ENCODE measurements around the gene TMEM208.

The TMEM208 gene

DNA sequence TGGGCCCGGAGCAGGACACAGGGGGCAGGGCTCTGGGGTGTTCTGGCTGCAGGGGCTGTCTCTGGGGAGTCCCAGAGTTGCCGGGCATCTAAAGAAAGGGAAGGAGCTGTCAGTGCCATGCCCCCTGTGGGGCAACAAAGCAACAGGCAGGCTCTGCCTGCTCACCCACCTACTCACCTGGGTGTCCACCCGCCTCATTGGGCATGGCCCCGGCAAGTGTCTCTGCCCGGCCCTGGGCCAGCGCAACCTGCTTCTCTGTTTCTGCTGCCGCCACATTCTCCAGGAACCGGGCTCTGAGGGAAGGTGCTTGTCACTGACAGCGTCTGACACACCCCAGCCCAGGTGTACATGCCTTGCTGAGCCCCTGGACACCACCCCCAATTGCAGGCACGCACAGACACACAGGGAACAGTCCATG is 7.3 kb downstream of the TMEM208 start:
- TF ChIP-seq POLR2AphosphoS5 (IDR thresholded peaks at IDR 0.05; ENCODE audit: low read depth, low read length), result no peak
- no peak for TF ChIP-seq SIN3A (IDR thresholded peaks at IDR 0.05; ENCODE audit: borderline replicate concordance, insufficient read depth, low read length)
- TF ChIP-seq TAF1 (IDR thresholded peaks at IDR 0.05; ENCODE audit: borderline replicate concordance, insufficient read depth, low read length), result no peak
- no peak for TF ChIP-seq REST (IDR thresholded peaks at IDR 0.05; ENCODE audit: insufficient read depth in 1 of 2, low read depth in 2 of 2, low read length in 2 of 2)
- no peak for TF ChIP-seq FOXP2 (optimal IDR thresholded peaks at IDR 0.05; ENCODE audit: borderline replicate concordance, extremely low read depth, extremely low read length, insufficient read depth)

- TF ChIP-seq REST (IDR thresholded peaks at IDR 0.05; ENCODE audit: insufficient read depth in 1 of 2, low read depth in 2 of 2, low read length in 2 of 2), result no peak
- TF ChIP-seq POLR2AphosphoS5 (IDR thresholded peaks at IDR 0.05; ENCODE audit: low read depth, low read length), result no peak
- TF ChIP-seq FOXP2 (optimal IDR thresholded peaks at IDR 0.05; ENCODE audit: borderline replicate concordance, extremely low read depth, extremely low read length, insufficient read depth), result no peak
- TF ChIP-seq SIN3A (IDR thresholded peaks at IDR 0.05; ENCODE audit: borderline replicate concordance, insufficient read depth, low read length), result no peak
- no peak for TF ChIP-seq TAF1 (IDR thresholded peaks at IDR 0.05; ENCODE audit: borderline replicate concordance, insufficient read depth, low read length)
Measured at GRCh38 chr16:67235816-67236562, 9.1 kb downstream of the TMEM208 start.

- TF ChIP-seq REST (IDR thresholded peaks at IDR 0.05; ENCODE audit: insufficient read depth in 1 of 2, low read depth in 2 of 2, low read length in 2 of 2) (no peak), TAF1 (IDR thresholded peaks at IDR 0.05; ENCODE audit: borderline replicate concordance, insufficient read depth, low read length) (no peak), POLR2AphosphoS5 (IDR thresholded peaks at IDR 0.05; ENCODE audit: low read depth, low read length) (no peak), FOXP2 (optimal IDR thresholded peaks at IDR 0.05; ENCODE audit: borderline replicate concordance, extremely low read depth, extremely low read length, insufficient read depth) (no peak)
Measured at GRCh38 chr16:67236563-67237395, 9.8 kb downstream of the TMEM208 start.

DNA sequence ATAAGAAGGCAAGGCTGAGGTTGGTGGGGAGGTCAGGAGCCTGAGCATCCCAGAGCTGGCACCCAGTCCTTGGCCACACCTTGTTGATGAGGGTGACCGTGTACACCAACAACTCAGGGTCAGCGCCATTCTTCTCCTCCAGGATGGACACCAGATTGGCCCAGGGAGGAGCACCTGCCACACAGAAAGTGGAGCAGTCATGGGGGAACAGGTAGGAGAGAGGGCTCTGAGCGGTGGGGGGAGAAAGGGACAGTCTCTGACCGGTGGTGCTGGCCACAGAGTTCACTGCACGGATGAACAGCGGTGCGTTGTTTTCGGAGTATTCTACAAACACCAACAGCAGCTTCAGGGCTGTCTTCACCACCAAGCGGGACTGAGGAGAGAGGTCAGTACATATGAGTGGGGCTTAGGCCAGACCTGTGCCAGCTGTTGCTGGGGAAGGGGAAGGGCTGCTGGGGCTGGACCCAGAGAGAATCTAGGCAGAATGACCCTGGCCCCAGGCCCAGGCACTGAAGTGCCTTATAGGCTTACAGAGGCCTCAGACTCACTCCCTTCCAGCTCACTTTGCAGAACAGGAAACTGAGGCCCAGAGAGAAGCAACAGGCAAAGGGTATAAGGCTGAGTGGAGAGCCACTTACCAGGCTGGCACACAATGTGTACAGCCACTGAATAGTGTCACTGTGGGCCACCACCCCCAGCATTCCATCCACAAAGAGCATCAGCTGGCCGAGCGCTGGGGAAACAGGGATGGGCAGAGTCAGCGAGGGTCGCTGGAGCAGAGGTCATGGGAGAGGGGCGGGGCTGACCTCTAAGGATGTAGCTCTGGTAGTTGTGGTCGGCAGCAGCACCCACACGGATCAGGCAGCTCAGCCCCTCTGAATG is 10.7 kb downstream of the TMEM208 start:
- TF ChIP-seq FOXP2 (optimal IDR thresholded peaks at IDR 0.05; ENCODE audit: borderline replicate concordance, extremely low read depth, extremely low read length, insufficient read depth), result no peak
- no peak for TF ChIP-seq TAF1 (IDR thresholded peaks at IDR 0.05; ENCODE audit: borderline replicate concordance, insufficient read depth, low read length)
- TF ChIP-seq SIN3A (IDR thresholded peaks at IDR 0.05; ENCODE audit: borderline replicate concordance, insufficient read depth, low read length), result no peak
- no peak for TF ChIP-seq POLR2AphosphoS5 (IDR thresholded peaks at IDR 0.05; ENCODE audit: low read depth, low read length)
- TF ChIP-seq REST (IDR thresholded peaks at IDR 0.05; ENCODE audit: insufficient read depth in 1 of 2, low read depth in 2 of 2, low read length in 2 of 2), result no peak

Measured in PFSK-1 (cell line).